ENCODE results near the gene PTOV1. TPM values are rescaled to one million over a fixed set of nuclear protein-coding genes. Genes with fewer than 3 reads are reported as not detected.

PTOV1 gene
- total and polyA plus RNA-seq, 2 of the 4 experiments (the other 2 are of a cell fraction): 34.4 to 107 TPM

- TF ChIP-seq RFX5 (IDR thresholded peaks at IDR 0.05; ENCODE audit: low read depth, low read length): no peak
- no peak for TF ChIP-seq CTCF (conservative IDR thresholded peaks at IDR 0.05; ENCODE audit: low read depth, low read length)
- TF ChIP-seq POLR2A (IDR thresholded peaks at IDR 0.05; ENCODE audit: low read depth, low read length): no peak
Measured at GRCh38 chr19:49848938-49849337, 2.0 kb upstream of the PTOV1 start (continued).
